ENCODE results near the gene GSK3B.

DNA sequence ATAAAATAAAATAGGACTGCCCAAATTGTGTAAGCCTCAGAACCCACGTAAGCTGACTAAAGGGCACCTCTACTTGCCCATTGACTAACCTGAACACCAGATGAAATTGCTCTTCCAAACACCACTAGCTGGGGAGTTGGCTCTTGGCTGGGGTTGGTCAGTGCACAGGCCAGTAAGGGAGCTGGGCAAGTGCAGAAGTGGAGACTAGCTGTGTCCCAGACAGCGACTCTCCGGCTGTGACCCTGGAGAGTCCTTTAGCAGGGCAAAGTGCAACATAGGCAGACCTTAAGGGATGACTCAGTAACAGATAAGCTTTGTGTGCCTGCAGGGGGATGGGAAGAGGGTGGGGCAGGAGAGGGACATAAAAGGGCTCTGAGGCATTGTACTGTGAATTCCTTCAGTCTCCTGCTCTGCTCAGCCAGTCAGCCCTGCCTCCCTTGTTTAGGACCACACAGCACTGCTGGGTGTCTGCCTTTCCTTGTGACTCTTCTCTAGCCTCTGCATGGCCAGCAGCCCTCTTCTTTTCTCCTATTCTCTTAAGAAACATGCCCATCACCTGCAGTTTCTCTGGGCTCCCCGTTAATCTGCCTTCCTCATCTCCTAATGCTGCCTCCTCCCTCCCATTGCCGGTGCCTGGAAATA is 299.2 kb downstream of the GSK3B start:
- no peak for TF ChIP-seq EZH2 (IDR thresholded peaks at IDR 0.05; ENCODE audit: borderline replicate concordance, low read depth, low read length, poor library complexity, severe bottlenecking)
- no peak for TF ChIP-seq CTCF (conservative IDR thresholded peaks at IDR 0.05; ENCODE audit: low read depth, low read length)
